GM12875 (cell line): ENCODE results near the gene BMP10.

Experiments used
- H3K4me3 ChIP-seq: one replicate; pipeline ENCODE4 v1.5.1; 2011; ENCODE audit warnings: low read depth, low read length, control low read depth
- TF ChIP-seq, protein P1 (sequence below): IDR thresholded peaks from 2 replicates; pipeline ENCODE4 v1.5.1; 2011; ENCODE audit warnings: low read depth, mild to moderate bottlenecking, control low read depth, inconsistent platforms, low read length, moderate library complexity, borderline replicate concordance; ENCODE audit not compliant: insufficient read depth

Gene BMP10

DNA sequence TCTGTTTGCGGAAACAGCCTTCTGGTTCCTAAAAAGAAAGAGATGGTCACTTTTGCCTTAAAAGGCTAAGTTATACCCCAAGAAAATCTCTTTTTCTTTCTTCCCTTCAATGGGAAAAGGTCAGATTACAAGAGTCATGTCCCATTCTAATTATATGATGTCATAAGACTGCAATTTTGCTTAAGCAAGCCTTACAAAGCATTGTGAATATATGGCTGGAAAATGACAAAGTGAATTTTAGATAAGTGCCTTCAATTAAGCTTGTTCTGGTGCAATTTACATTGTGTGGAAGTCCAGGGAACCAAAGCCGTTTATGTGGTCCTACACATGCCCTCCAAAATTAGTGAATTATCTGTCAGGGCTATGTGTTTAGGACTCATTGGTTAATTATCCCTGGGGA is 7.6 kb upstream of the BMP10 start:
- no peak overlapping the region for H3K4me3 ChIP-seq
- TF ChIP-seq, protein P1, sequence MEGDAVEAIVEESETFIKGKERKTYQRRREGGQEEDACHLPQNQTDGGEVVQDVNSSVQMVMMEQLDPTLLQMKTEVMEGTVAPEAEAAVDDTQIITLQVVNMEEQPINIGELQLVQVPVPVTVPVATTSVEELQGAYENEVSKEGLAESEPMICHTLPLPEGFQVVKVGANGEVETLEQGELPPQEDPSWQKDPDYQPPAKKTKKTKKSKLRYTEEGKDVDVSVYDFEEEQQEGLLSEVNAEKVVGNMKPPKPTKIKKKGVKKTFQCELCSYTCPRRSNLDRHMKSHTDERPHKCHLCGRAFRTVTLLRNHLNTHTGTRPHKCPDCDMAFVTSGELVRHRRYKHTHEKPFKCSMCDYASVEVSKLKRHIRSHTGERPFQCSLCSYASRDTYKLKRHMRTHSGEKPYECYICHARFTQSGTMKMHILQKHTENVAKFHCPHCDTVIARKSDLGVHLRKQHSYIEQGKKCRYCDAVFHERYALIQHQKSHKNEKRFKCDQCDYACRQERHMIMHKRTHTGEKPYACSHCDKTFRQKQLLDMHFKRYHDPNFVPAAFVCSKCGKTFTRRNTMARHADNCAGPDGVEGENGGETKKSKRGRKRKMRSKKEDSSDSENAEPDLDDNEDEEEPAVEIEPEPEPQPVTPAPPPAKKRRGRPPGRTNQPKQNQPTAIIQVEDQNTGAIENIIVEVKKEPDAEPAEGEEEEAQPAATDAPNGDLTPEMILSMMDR = no peak

DNA sequence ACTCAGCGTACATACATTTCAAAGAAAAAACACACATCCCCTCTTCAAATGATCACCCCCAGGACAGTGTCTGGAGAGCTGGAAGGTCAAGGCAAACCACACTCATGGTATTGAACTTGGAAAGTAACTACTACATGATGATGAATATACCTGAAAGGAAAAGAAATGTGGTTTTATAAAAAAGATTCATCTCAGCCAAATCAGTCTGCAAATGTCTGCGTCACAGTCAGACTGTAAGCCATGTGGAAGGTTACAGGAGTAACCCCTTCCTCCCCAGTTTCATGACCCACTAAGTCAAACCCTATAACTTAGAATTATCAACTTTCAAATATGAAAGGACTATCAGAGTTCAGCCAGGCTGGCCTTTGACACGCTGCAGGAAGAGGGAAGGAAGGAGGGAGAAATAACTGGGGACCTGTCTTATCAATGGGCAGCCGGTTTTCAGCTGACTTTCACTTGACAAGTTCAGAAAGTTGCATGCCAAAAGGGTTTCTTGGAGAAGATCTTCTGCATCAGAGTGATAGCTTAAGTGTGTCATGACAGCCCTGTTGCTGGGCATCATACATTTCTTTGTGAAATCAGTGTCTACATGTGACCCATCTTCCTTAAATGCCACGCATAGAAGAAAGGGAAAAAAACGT is 7.0 kb upstream of the BMP10 start:
- H3K4me3 ChIP-seq = no peak overlapping the region
- TF ChIP-seq, protein P1 = no peak

DNA sequence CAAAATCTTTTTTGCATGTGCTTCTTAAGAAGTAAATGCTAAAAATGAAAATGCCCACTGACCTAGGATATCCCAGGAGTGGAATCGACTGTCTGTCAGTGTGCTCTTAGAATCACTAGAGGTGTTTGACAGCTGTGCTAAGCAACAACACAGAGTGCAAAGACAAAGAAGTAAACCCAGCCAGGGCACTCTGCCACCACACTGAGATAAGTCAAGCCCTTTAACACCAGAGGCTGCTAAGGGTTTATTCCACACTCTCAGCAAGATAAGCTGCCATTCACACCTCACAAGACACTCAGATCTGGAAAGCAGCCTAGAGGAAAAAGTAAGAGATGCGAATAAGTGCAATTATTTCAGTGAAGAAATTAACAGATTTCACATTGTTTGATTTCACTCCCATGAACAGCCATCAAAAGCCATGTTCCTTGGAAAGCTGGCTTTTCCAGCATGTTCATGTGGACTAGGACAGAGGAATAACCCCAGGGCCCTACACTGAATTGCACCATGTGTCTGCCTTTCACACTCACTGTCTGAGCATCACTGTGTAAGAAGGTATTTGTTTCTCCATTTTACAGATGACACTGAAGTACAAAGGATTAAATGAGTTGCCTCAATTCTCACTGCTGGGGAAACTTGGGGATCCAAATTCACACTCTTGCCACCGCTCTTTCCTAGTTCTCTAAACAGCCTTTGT is 6.0 kb upstream of the BMP10 start:
- H3K4me3 ChIP-seq = no peak overlapping the region
- TF ChIP-seq, protein P1 = no peak

DNA sequence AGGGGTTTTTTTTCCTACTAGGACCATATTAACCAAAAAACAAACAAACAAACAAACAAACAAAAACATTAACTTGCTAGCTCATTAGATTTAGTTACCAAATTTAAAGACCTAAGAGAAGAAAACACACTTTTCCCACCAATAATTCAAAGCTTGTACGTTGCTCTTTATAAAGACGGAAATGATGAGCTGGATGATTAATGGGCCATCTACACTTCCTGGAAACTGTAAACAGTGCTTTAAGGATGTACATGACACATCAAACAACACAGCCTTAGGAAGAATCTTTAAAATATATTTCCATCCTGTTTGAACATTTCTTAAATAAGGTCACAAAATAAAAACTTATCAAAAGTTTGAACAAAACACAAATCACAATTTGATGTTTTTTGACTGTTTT is 982 bp downstream of the BMP10 start:
- H3K4me3 ChIP-seq = no peak overlapping the region
- TF ChIP-seq, protein P1 = no peak

DNA sequence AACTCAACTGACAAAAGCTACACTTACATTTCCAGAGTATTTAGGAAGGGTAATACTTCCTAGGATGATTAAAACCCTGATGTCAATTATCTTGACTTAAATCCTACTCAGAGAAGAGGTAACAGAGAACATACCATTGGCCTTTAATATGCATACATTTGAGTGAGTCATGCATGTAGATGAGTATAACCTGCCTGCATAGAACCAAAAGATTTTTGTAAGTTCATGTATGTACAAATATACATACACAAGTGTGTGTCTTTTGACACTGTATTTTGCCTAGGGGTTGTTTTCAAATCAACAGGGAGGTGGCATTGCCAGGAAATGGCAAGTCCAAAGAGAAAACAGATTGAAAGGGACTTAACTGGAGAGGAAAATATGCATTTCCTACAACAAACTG is 6.1 kb downstream of the BMP10 start:
- TF ChIP-seq, protein P1 = no peak
- H3K4me3 ChIP-seq = no peak overlapping the region

DNA sequence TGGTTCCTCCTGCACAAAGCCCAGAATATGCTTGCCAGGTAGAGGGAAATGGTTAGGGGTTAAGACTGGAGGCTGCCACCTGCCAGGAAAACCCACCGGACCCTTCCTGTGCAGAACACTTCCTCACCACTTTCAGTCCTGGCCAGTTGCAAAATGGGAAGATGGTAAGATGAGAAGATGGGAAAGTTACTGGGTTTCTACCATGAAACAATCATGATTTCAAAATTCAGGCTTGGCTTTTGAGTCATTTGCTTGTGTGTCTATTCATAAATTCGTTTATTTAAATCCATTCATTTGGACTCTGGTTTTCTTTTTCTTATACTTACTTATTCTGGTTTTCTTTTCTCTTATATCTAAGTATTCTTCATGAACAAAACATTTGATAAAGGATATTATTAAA is 7.2 kb downstream of the BMP10 start:
- TF ChIP-seq, protein P1 = no peak
- H3K4me3 ChIP-seq = no peak overlapping the region

DNA sequence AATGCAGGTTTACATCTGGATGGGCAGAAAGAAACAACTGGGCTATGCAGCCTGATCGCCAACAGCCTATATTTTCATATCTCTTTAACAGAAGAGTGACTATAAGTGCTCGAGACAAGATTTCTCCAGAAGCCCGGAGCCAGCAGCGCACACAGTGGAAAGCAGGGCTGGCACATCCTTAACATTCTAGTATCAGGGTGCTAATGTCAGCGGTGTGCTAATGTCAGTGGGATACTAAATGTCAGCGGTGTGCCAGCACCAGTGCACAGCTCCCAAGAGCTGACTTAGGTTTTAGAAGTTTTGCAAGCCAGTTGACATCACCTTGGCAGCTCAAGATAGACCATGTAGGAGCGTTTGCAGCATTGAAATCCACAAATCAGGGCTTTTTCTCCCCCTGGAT is 8.3 kb downstream of the BMP10 start:
- TF ChIP-seq, protein P1 = no peak
- H3K4me3 ChIP-seq = no peak overlapping the region
